Keratinocyte (primary cell): ENCODE measurements around the gene KCNJ16.

Experiments used
- EZH2 ChIP-seq: IDR thresholded peaks from one replicate; pipeline ENCODE4 v1.6.1; 2012; ENCODE audit warnings: inconsistent platforms, mild to moderate bottlenecking, low read length, moderate library complexity
- TF ChIP-seq, protein P1 (sequence below), 3 experiments: IDR thresholded peaks in 1 of 3; conservative IDR thresholded peaks in 1 of 3; optimal IDR thresholded peaks in 1 of 3; 2 replicates in 2 of 3; 3 replicates in 1 of 3; pipeline versions ENCODE3 to v1.5.1; 2011; ENCODE audit warnings: low read length in 3 of 3, mild to moderate bottlenecking in 3 of 3, moderate library complexity in 2 of 3, control low read depth in 1 of 3, inconsistent platforms in 1 of 3; ENCODE audit not compliant: insufficient read depth in 2 of 3; ENCODE audit errors: extremely low read depth in 1 of 3

DNA sequence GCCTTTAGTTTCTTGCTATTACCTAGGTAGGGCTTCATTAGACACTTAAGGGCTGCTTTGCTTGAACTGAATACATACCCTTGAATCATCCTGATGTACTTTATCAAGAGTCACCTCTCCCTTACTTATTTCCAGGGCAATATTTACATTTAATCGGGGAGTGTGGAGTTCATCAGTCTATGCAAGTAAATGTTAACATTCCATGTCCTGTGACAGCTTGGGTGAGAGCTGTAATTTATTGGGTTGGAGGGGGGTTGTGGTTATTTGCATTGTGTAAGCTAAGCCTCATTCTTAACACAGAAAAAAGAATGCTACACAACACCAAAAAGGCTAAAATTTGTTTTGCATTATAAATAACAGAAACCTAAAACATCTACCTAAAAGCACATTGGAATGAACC, 16.7 kb downstream of the KCNJ16 start:
- TF ChIP-seq, protein P1, sequence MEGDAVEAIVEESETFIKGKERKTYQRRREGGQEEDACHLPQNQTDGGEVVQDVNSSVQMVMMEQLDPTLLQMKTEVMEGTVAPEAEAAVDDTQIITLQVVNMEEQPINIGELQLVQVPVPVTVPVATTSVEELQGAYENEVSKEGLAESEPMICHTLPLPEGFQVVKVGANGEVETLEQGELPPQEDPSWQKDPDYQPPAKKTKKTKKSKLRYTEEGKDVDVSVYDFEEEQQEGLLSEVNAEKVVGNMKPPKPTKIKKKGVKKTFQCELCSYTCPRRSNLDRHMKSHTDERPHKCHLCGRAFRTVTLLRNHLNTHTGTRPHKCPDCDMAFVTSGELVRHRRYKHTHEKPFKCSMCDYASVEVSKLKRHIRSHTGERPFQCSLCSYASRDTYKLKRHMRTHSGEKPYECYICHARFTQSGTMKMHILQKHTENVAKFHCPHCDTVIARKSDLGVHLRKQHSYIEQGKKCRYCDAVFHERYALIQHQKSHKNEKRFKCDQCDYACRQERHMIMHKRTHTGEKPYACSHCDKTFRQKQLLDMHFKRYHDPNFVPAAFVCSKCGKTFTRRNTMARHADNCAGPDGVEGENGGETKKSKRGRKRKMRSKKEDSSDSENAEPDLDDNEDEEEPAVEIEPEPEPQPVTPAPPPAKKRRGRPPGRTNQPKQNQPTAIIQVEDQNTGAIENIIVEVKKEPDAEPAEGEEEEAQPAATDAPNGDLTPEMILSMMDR (optimal IDR thresholded peaks at IDR 0.05 in 1 of 3, IDR thresholded peaks at IDR 0.05 in 1 of 3, conservative IDR thresholded peaks at IDR 0.05 in 1 of 3; ENCODE audit: extremely low read depth in 1 of 3, insufficient read depth in 2 of 3, low read length in 3 of 3) = no peak
- no peak for TF ChIP-seq EZH2
